ENCODE results near the gene OLFM4.
"Not testable (repeated sequence)": the region's sequence is repeated elsewhere in the genome, so short reads cannot be mapped to it uniquely, and the experiment has no call there.

OLFM4 gene

GRCh38 chr13:53005626-53006025 is 23.0 kb upstream of the OLFM4 start:
- TF ChIP-seq CTCF (IDR thresholded peaks at IDR 0.05; ENCODE audit: extremely low read depth, missing control alignments), result no peak
- no peak for DNase-seq (ENCODE audit: low spot score)

- TF ChIP-seq CTCF (IDR thresholded peaks at IDR 0.05; ENCODE audit: extremely low read depth, missing control alignments), result no peak
- no peak for DNase-seq (ENCODE audit: low spot score)
These were observed 20.7 kb upstream of the OLFM4 start for GRCh38 chr13:53007872-53008271.

GRCh38 chr13:53010374-53011105 is 18.1 kb upstream of the OLFM4 start:
- TF ChIP-seq CTCF (IDR thresholded peaks at IDR 0.05; ENCODE audit: extremely low read depth, missing control alignments), result no peak
- no peak for DNase-seq (ENCODE audit: low spot score)

- peak; percentile 24 for DNase-seq (ENCODE audit: low spot score)
These were observed 15.9 kb upstream of the OLFM4 start for GRCh38 chr13:53012707-53013106.

GRCh38 chr13:53013113-53013512 is 15.5 kb upstream of the OLFM4 start:
- TF ChIP-seq CTCF (IDR thresholded peaks at IDR 0.05; ENCODE audit: extremely low read depth, missing control alignments), result no peak
- DNase-seq (ENCODE audit: low spot score), result no peak

More at GRCh38 chr13:53012707-53013106, 15.9 kb upstream of the OLFM4 start:
- TF ChIP-seq CTCF (IDR thresholded peaks at IDR 0.05; ENCODE audit: extremely low read depth, missing control alignments), result no peak

GRCh38 chr13:53014018-53014417 is 14.6 kb upstream of the OLFM4 start:
- DNase-seq (ENCODE audit: low spot score), result not testable (repeated sequence)

GRCh38 chr13:53014495-53015443 is 13.8 kb upstream of the OLFM4 start:
- DNase-seq (ENCODE audit: low spot score), result no peak
- TF ChIP-seq CTCF (IDR thresholded peaks at IDR 0.05; ENCODE audit: extremely low read depth, missing control alignments), result no peak

All from GM20000 (cell line).